Endothelial cell of umbilical vein (primary cell): ENCODE measurements around the gene SEZ6L2. TPM values are rescaled to one million over a fixed set of nuclear protein-coding genes. Genes with fewer than 3 reads are reported as not detected.

ENCODE experiments used
- BruUV-seq: library from RNA; stranded (reverse); fragments of 400-500 nt; replicated peaks from 2 replicates; lab custom pipeline; 2021; lab: Mats Ljungman, UMichigan
- CTCF ChIA-PET: fragments of 300-600, 350-600 bp; sonication (Branson Sonifier 250); formaldehyde crosslinking; loops from one replicate; lab custom pipeline; 2021; ENCODE audit warnings: antibody characterized with exemption, inconsistent platforms; lab: Charles Lee
- POLR2A ChIA-PET: fragments of 300-600, 350-600 bp; sonication (Branson Sonifier 250); formaldehyde crosslinking; loops from one replicate; lab custom pipeline; 2021; ENCODE audit warnings: antibody characterized with exemption, inconsistent platforms; lab: Charles Lee
- DNase-seq: peaks from one replicate; pipeline ENCODE4 v3.0.0-alpha.2; 2011; ENCODE audit warnings: low read depth, low spot score
- FAIRE-seq: peaks from 2 replicates; lab custom pipeline; 2011; peaks lifted over from hg19 to GRCh38; lab: Jason Lieb, UNC
- H2AFZ ChIP-seq: 2 replicates; pipeline ENCODE4 v1.6.0; 2012; ENCODE audit warnings: low read depth, low read length, control low read depth, inconsistent platforms
- H3K27ac ChIP-seq: 2 replicates; pipeline ENCODE4 v1.5.1; 2011; ENCODE audit warnings: low read depth, mild to moderate bottlenecking, control low read depth, low read length, moderate library complexity; ENCODE audit not compliant: insufficient read depth
- H3K27me3 ChIP-seq, 2 experiments: 2 replicates each; pipeline versions ENCODE4 v1.6.0 to v1.6.1; 2011; ENCODE audit warnings: low read length in 2 of 2, mixed read lengths in 1 of 2; ENCODE audit not compliant: control insufficient read depth in 2 of 2, insufficient read depth in 2 of 2
- H3K36me3 ChIP-seq, 2 experiments: 2 replicates in 1 of 2; 3 replicates in 1 of 2; pipeline ENCODE4 v1.5.1; 2011; ENCODE audit warnings: low read length in 2 of 2, mild to moderate bottlenecking in 1 of 2, moderate library complexity in 1 of 2; ENCODE audit not compliant: control insufficient read depth in 2 of 2, insufficient read depth in 2 of 2; ENCODE audit errors: extremely low read depth in 1 of 2
- H3K4me1 ChIP-seq: 3 replicates; pipeline ENCODE4 v1.5.1; 2011; ENCODE audit warnings: mild to moderate bottlenecking, low read length; ENCODE audit not compliant: control insufficient read depth, insufficient read depth; ENCODE audit errors: extremely low read depth
- H3K4me2 ChIP-seq: 2 replicates; pipeline ENCODE4 v1.6.1; 2011; ENCODE audit warnings: low read length, control low read depth, mixed read lengths; ENCODE audit not compliant: insufficient read depth
- H3K4me3 ChIP-seq, 3 experiments: fragments of 200-600 bp in 1 of 3; sonication (generic), shearing (Covaris generic) in 1 of 3; replicated peaks in 1 of 3; 2 replicates each; pipeline ENCODE4 v1.5.1; 2011 to 2016; ENCODE audit warnings: control low read depth in 3 of 3, low read length in 3 of 3, mild to moderate bottlenecking in 2 of 3, inconsistent platforms in 1 of 3, low read depth in 1 of 3, moderate library complexity in 1 of 3; ENCODE audit not compliant: insufficient read depth in 1 of 3
- H3K79me2 ChIP-seq: 2 replicates; pipeline ENCODE4 v1.6.0; 2012; ENCODE audit warnings: low read length, inconsistent platforms; ENCODE audit not compliant: control insufficient read depth, insufficient read depth
- H3K9ac ChIP-seq: replicated peaks from 2 replicates; pipeline ENCODE3; 2011; ENCODE audit warnings: low read length, control low read depth; ENCODE audit not compliant: insufficient read depth; ENCODE audit errors: extremely low read depth
- H3K9me1 ChIP-seq: replicated peaks from 3 replicates; pipeline ENCODE4 v1.6.0; 2011; ENCODE audit warnings: mild to moderate bottlenecking, low read length; ENCODE audit not compliant: control insufficient read depth, insufficient read depth; ENCODE audit errors: extremely low read depth
- H3K9me3 ChIP-seq: replicated peaks from 2 replicates; pipeline ENCODE4 v1.5.1; 2012; ENCODE audit warnings: low read length, inconsistent platforms; ENCODE audit not compliant: control insufficient read depth, insufficient read depth
- H4K20me1 ChIP-seq: replicated peaks from 2 replicates; pipeline ENCODE3; 2011; ENCODE audit warnings: mild to moderate bottlenecking, low read length; ENCODE audit not compliant: control insufficient read depth, insufficient read depth; ENCODE audit errors: extremely low read depth
- EZH2 ChIP-seq: IDR thresholded peaks from 2 replicates; pipeline ENCODE4 v1.6.1; 2012; ENCODE audit warnings: borderline replicate concordance, low read depth, mild to moderate bottlenecking, moderate library complexity, low read length, inconsistent platforms; ENCODE audit not compliant: severe bottlenecking
- FOS ChIP-seq: IDR thresholded peaks from 2 replicates; pipeline ENCODE4 v1.6.1; 2011; ENCODE audit warnings: mild to moderate bottlenecking, low read length, moderate library complexity, borderline replicate concordance; ENCODE audit not compliant: insufficient read depth
- GATA2 ChIP-seq: IDR thresholded peaks from 2 replicates; pipeline ENCODE4 v1.7.0; 2011; ENCODE audit warnings: low read depth, mild to moderate bottlenecking, moderate library complexity, mixed read lengths, low read length; ENCODE audit not compliant: insufficient read length, insufficient read depth
- JUN ChIP-seq: IDR thresholded peaks from 2 replicates; pipeline ENCODE4 v1.6.1; 2011; ENCODE audit warnings: borderline replicate concordance, low read depth; ENCODE audit not compliant: insufficient read length, insufficient read depth
- MYC ChIP-seq: IDR thresholded peaks from one replicate; pipeline ENCODE4 v1.6.1; 2011; ENCODE audit warnings: mild to moderate bottlenecking, low read depth, low read length
- POLR2A ChIP-seq: IDR thresholded peaks from 2 replicates; pipeline ENCODE4 v1.6.1; 2012; ENCODE audit warnings: low read depth, mild to moderate bottlenecking, control low read depth, low read length
- POLR2AphosphoS5 ChIP-seq: IDR thresholded peaks from 2 replicates; pipeline ENCODE4 v1.6.1; 2012; ENCODE audit warnings: low read depth, mild to moderate bottlenecking, control low read depth, low read length, moderate library complexity; ENCODE audit not compliant: insufficient read depth
- dilution Hi-C: fragments of 300-500 bp; cut with MboI; formaldehyde crosslinking; loops from one replicate; pipeline ENCODE4 v1.15.0; 2019; ENCODE audit warnings: low sequenced_read_pairs; ENCODE audit not compliant: extremely low pct_ligation_motif_present
- intact Hi-C: fragments of 100-400 bp; cut with micrococcal nuclease; formaldehyde crosslinking; loops from one replicate; pipeline ENCODE4 v1.10.0; 2022
- polyA plus RNA-seq, 4 experiments: library from polyadenylated mRNA; depleted of rRNA in 3 of 4; stranded (reverse) in 3 of 4; unstranded in 1 of 4; fragments of >200 nt; gene quantifications; 2 replicates each; pipeline versions ENCODE4 v1.2.1 to v1.2.3, GENCODE V29; 2011 to 2012; ENCODE audit warnings: missing spikeins in 1 of 4
- total RNA-seq: library from RNA; stranded (reverse); gene quantifications from 2 replicates; pipeline ENCODE4 v1.2.3, GENCODE V29; 2021
- TF ChIP-seq, protein P1 (sequence below): IDR thresholded peaks from 2 replicates; pipeline ENCODE4 v1.6.1; 2011; ENCODE audit not compliant: insufficient read depth, insufficient read length
- TF ChIP-seq, protein P2 (sequence below), 2 donors: IDR thresholded peaks; 1 replicate in 1 of 2; 2 replicates in 1 of 2; pipeline ENCODE4 v1.5.1; 2011; ENCODE audit warnings: low read length in 2 of 2, mild to moderate bottlenecking in 2 of 2, moderate library complexity in 2 of 2, control low read depth in 1 of 2, inconsistent platforms in 1 of 2, low read depth in 1 of 2; ENCODE audit not compliant: insufficient read depth in 1 of 2; ENCODE audit errors: extremely low read depth in 1 of 2

Gene SEZ6L2
- total and polyA plus RNA-seq, 2 donors (not counting 3 experiments of a cell fraction or from before 2014, with no cell fraction given): 2.4 to 4.5 TPM

DNA sequence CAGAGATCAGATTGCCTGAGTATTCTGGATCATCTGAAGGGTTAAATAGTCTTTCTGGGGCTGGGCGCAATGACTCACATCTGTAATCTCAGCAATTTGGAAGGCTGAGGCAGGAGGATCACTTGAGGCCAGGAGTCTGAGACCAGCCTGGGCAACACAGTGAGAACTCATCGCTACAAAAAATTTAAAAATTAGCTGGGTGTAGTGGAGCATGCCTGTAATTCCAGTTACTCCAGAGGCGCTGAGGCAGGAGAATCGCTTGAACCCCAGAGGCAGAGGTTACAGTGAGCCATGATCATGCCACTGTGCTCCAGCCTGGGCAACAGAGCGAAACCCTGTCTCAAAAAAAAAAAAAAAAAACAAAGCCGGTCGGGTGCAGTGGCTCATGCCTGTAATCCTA, 63.4 kb downstream of the SEZ6L2 start:
- no peak overlapping the region for H3K27ac ChIP-seq

More for the DNA sequence above, 63.4 kb downstream of the SEZ6L2 start:
- Histone ChIP-seq H3K4me2 (no peak overlapping the region), H3K36me3 (peaks cover 0 to 25% of the 10 kb centered on the region in 2 experiments), H2AFZ (no peak overlapping the region), H3K4me1 (no peaks in the 10 kb centered on the region), H3K4me3 (no peak overlapping the region), H4K20me1 (no peaks in the 10 kb centered on the region), H3K9me3 (no peaks in the 10 kb centered on the region), H3K27me3 (no peaks in the 10 kb centered on the region), H3K79me2 (no peaks in the 10 kb centered on the region), H3K9me1 (no peaks in the 10 kb centered on the region), H3K9ac (no peak overlapping the region)
- intact Hi-C loops: no loop called here
- BruUV-seq: no TSS peak
- TF ChIP-seq JUN (no peak), EZH2 (no peak), MYC (no peak), POLR2AphosphoS5 (no peak), POLR2A (no peak), GATA2 (no peak), FOS (no peak)
- TF ChIP-seq, protein P1, sequence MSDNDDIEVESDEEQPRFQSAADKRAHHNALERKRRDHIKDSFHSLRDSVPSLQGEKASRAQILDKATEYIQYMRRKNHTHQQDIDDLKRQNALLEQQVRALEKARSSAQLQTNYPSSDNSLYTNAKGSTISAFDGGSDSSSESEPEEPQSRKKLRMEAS: no peak
- TF ChIP-seq, protein P2, sequence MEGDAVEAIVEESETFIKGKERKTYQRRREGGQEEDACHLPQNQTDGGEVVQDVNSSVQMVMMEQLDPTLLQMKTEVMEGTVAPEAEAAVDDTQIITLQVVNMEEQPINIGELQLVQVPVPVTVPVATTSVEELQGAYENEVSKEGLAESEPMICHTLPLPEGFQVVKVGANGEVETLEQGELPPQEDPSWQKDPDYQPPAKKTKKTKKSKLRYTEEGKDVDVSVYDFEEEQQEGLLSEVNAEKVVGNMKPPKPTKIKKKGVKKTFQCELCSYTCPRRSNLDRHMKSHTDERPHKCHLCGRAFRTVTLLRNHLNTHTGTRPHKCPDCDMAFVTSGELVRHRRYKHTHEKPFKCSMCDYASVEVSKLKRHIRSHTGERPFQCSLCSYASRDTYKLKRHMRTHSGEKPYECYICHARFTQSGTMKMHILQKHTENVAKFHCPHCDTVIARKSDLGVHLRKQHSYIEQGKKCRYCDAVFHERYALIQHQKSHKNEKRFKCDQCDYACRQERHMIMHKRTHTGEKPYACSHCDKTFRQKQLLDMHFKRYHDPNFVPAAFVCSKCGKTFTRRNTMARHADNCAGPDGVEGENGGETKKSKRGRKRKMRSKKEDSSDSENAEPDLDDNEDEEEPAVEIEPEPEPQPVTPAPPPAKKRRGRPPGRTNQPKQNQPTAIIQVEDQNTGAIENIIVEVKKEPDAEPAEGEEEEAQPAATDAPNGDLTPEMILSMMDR (IDR thresholded peaks at IDR 0.05; ENCODE audit: extremely low read depth in 1 of 2, insufficient read depth in 1 of 2, low read depth in 1 of 2, low read length in 2 of 2): no peak
- ChIA-PET POLR2A (interaction anchor here (0.7 kb wide), 1 partner anchor 41 kb away, joined by 4 read pairs; no protein-coding TSS in a partner anchor), CTCF (interaction anchor here (0.7 to 4.5 kb wide), 4 partner anchors 12 to 32 kb away, joined by 3 to 46 read pairs (median 6); no protein-coding TSS in a partner anchor)
- dilution Hi-C loops: no loop called here
- FAIRE-seq (no peak), DNase-seq (no peak)
